ENCODE results near the gene NCK1. TPM values are rescaled to one million over a fixed set of nuclear protein-coding genes. Genes with fewer than 3 reads are reported as not detected.

Gene NCK1
- total RNA-seq, 1 donor from 2014 or later, result 33.2 TPM

- Mint-ChIP-seq H3K27me3 (ENCODE audit: insufficient read depth) (no peaks in the 10 kb centered on the region), H3K9me3 (no peaks in the 10 kb centered on the region), H3K4me1 (ENCODE audit: low read depth) (peaks cover 4% of the 10 kb centered on the region), H3K27ac (no peak overlapping the region), H3K4me3 (no peak overlapping the region), H3K36me3 (ENCODE audit: low read depth) (no peaks in the 10 kb centered on the region)
- no peak for DNase-seq (ENCODE audit: low spot score)
- intact Hi-C loops (cut with micrococcal nuclease), result no loop called here
Measured at GRCh38 chr3:136989781-136990524, 127.9 kb downstream of the NCK1 start.

DNA sequence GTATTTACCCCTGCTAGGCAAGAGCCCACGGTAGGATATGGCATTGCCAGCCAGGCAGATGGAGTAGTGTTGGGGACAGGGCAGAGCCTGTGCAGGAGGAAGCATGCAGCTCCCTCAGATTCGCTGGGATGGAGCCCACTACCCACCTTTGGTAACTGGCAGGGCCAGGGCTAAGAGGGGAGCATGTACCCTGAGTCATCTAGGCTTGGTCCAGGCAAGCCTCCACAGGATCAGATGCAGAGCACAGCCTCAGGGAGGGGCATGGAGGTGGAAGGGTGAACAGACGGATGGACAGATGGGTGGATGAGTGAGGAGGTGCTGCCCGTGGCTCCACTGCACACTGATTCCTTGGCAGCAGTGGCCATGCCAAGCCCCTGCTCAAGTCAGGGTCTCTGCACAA lies 128.8 kb downstream of the NCK1 start:
- Mint-ChIP-seq H3K4me1 (ENCODE audit: low read depth) (peaks cover 10% of the 10 kb centered on the region), H3K27ac (no peak overlapping the region), H3K9me3 (no peaks in the 10 kb centered on the region), H3K4me3 (no peak overlapping the region), H3K27me3 (ENCODE audit: insufficient read depth) (no peaks in the 10 kb centered on the region), H3K36me3 (ENCODE audit: low read depth) (no peaks in the 10 kb centered on the region)
- intact Hi-C loops (cut with micrococcal nuclease), result no loop called here
- no peak for DNase-seq (ENCODE audit: low spot score)

DNA sequence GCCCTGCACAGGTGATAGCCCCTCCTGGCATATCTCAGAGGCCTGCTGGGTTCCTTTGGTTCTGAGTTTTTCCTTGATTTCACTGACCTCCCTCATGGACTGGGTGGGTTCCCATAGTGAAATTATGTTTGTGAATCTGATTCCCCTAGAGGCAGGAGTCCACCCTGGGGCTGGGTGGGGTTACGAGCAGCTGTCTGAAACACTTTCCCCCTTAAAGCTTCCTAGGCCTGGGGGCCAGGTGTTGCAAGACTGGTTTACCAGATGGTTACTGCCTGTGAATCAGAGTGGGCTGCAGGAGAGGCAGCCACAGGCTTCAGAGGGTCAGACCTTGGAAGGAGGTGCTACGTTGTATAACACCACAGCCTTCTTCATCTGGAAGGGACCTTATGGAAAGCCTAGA lies 130.1 kb downstream of the NCK1 start:
- DNase-seq (ENCODE audit: low spot score), result no peak
- Mint-ChIP-seq H3K4me1 (ENCODE audit: low read depth) (peaks cover 10% of the 10 kb centered on the region), H3K4me3 (no peak overlapping the region), H3K36me3 (ENCODE audit: low read depth) (no peaks in the 10 kb centered on the region), H3K27me3 (ENCODE audit: insufficient read depth) (no peaks in the 10 kb centered on the region), H3K9me3 (no peaks in the 10 kb centered on the region), H3K27ac (no peak overlapping the region)
- intact Hi-C loops (cut with micrococcal nuclease), result no loop called here

GRCh38 chr3:136994772-136995516 lies 132.9 kb downstream of the NCK1 start:
- Mint-ChIP-seq H3K4me3 (no peak overlapping the region), H3K36me3 (ENCODE audit: low read depth) (no peaks in the 10 kb centered on the region), H3K27me3 (ENCODE audit: insufficient read depth) (no peaks in the 10 kb centered on the region), H3K9me3 (no peaks in the 10 kb centered on the region), H3K4me1 (ENCODE audit: low read depth) (peaks cover 10% of the 10 kb centered on the region), H3K27ac (no peak overlapping the region)
- intact Hi-C loops (cut with micrococcal nuclease), result no loop called here
- DNase-seq (ENCODE audit: low spot score), result no peak

- no peak overlapping the region for H3K27ac Mint-ChIP-seq
- no peaks in the 10 kb centered on the region for H3K27me3 Mint-ChIP-seq (ENCODE audit: insufficient read depth)
- H3K36me3 Mint-ChIP-seq (ENCODE audit: low read depth), result no peaks in the 10 kb centered on the region
- intact Hi-C loops (cut with micrococcal nuclease), result no loop called here
- H3K9me3 Mint-ChIP-seq, result no peaks in the 10 kb centered on the region
- peaks cover 10% of the 10 kb centered on the region for H3K4me1 Mint-ChIP-seq (ENCODE audit: low read depth)
- no peak for DNase-seq (ENCODE audit: low spot score)
- no peak overlapping the region for H3K4me3 Mint-ChIP-seq
Measured at GRCh38 chr3:136995652-136996051, 133.6 kb downstream of the NCK1 start.

Other genes with a start within 250 kb of the NCK1 start
- 46.5 and 47.1 TPM in 2 replicates for gene STAG1, start 109.8 kb upstream of the NCK1 start, total RNA-seq
- gene SLC35G2, start 43.1 kb upstream of the NCK1 start, total RNA-seq, result 2.6 and 3.0 TPM in 2 replicates
- 1.5 and 1.9 TPM in 2 replicates for gene IL20RB, start 95.8 kb downstream of the NCK1 start, total RNA-seq